Fibroblast of skin of left biceps (primary cell): ENCODE results near the gene IRS2.

Experiments used
- DNase-seq, 2 experiments: peaks; one replicate each; pipeline ENCODE4 v3.0.0-alpha.2; 2013; ENCODE audit warnings: low read depth in 2 of 2

Gene IRS2

GRCh38 chr13:109807345-109807744, 21.0 kb upstream of the IRS2 start:
- DNase-seq = no peak

- no peak for DNase-seq
Measured at GRCh38 chr13:109804654-109805053, 18.3 kb upstream of the IRS2 start.

GRCh38 chr13:109803825-109804224, 17.4 kb upstream of the IRS2 start:
- DNase-seq = no peak

GRCh38 chr13:109802936-109803335, 16.6 kb upstream of the IRS2 start:
- DNase-seq = no peak

GRCh38 chr13:109795011-109795410, 8.6 kb upstream of the IRS2 start:
- no peak for DNase-seq

GRCh38 chr13:109794095-109794494, 7.7 kb upstream of the IRS2 start:
- DNase-seq = no peak

- DNase-seq = no peak
Measured at GRCh38 chr13:109792416-109793059, 6.2 kb upstream of the IRS2 start.

- no peak for DNase-seq
Measured at GRCh38 chr13:109790942-109791605, 4.7 kb upstream of the IRS2 start.

- no peak for DNase-seq
Measured at GRCh38 chr13:109790086-109790485, 3.7 kb upstream of the IRS2 start.

- DNase-seq = no peak
Measured at GRCh38 chr13:109789262-109789661, 2.9 kb upstream of the IRS2 start.

- no peak for DNase-seq
Measured at GRCh38 chr13:109788372-109789111, 2.2 kb upstream of the IRS2 start.

- DNase-seq = no peak
Measured at GRCh38 chr13:109787135-109787954, 962 bp upstream of the IRS2 start.

GRCh38 chr13:109785892-109786450, 412 bp downstream of the IRS2 start:
- no peak for DNase-seq

GRCh38 chr13:109785141-109785891, 1.1 kb downstream of the IRS2 start:
- no peak for DNase-seq

GRCh38 chr13:109784590-109785140, 1.7 kb downstream of the IRS2 start:
- DNase-seq = no peak

- no peak for DNase-seq
Measured at GRCh38 chr13:109783815-109784589, 2.4 kb downstream of the IRS2 start.

- no peak for DNase-seq
Measured at GRCh38 chr13:109783447-109783814, 3.0 kb downstream of the IRS2 start.

- no peak for DNase-seq
Measured at GRCh38 chr13:109782823-109783431, 3.5 kb downstream of the IRS2 start.

GRCh38 chr13:109782066-109782822, 4.1 kb downstream of the IRS2 start:
- DNase-seq = no peak
